Neural progenitor cell (in vitro differentiated cells): Measurements from ENCODE around the gene SYTL3.

Experiments used
- CTCF ChIP-seq: fragments of 200-600 bp; sonication (generic); IDR thresholded peaks from 2 replicates; pipeline ENCODE4 v1.5.1; 2017; ENCODE audit warnings: antibody characterized with exemption, mild to moderate bottlenecking
- EZH2 ChIP-seq: fragments of 200-600 bp; sonication (generic); IDR thresholded peaks from 2 replicates; pipeline ENCODE4 v1.6.1; 2017; ENCODE audit warnings: antibody characterized with exemption, mild to moderate bottlenecking, moderate library complexity
- EZH2phosphoT487 ChIP-seq: fragments of 200-600 bp; sonication (generic); IDR thresholded peaks from 2 replicates; pipeline ENCODE4 v1.6.1; 2017; ENCODE audit warnings: antibody characterized with exemption

GRCh38 chr6:158628542-158628941, 21.3 kb upstream of the SYTL3 start:
- TF ChIP-seq CTCF (no peak), EZH2 (no peak), EZH2phosphoT487 (no peak)
